HFFc6 (cell line): ENCODE results near the gene ADORA1. TPM values are rescaled to one million over a fixed set of nuclear protein-coding genes. Genes with fewer than 3 reads are reported as not detected.
A peak's percentile ranks its signal among the peaks of the same experiment; 100 is the strongest.

Experiments
- DNase-seq: peaks from one replicate; pipeline ENCODE4 v3.0.0-alpha.2; 2018
- H3K27ac Mint-ChIP-seq: 2 replicates; pipeline ENCODE4 v1.8.0; 2020; ENCODE audit warnings: mild to moderate bottlenecking, mixed read lengths
- H3K27me3 Mint-ChIP-seq: 2 replicates; pipeline ENCODE4 v1.8.0; 2021; ENCODE audit warnings: mild to moderate bottlenecking, moderate library complexity, mixed read lengths; ENCODE audit not compliant: insufficient read depth
- H3K36me3 Mint-ChIP-seq: 2 replicates; pipeline ENCODE4 v1.8.0; 2021; ENCODE audit warnings: low read depth, mixed read lengths
- H3K4me1 Mint-ChIP-seq: 2 replicates; pipeline ENCODE4 v1.8.0; 2020; ENCODE audit warnings: low read depth, mixed read lengths
- H3K4me3 Mint-ChIP-seq: 2 replicates; pipeline ENCODE4 v1.8.0; 2020; ENCODE audit warnings: mild to moderate bottlenecking, moderate library complexity, mixed read lengths
- H3K9me3 Mint-ChIP-seq: 2 replicates; pipeline ENCODE4 v1.8.0; 2020; ENCODE audit warnings: mild to moderate bottlenecking, mixed read lengths
- CTCF ChIP-seq: fragments of 200-600 bp; sonication (generic); IDR thresholded peaks from 2 replicates; pipeline ENCODE4 v1.5.0; 2021; ENCODE audit warnings: antibody characterized with exemption, mild to moderate bottlenecking
- total RNA-seq, 6 experiments: library from RNA; stranded (reverse); fragmentation: NEBNext Ultra II Directional; extraction: Animal tissue kit (Norgen Biotek cat#: 25700); gene quantifications; 2 replicates in 1 of 6; 3 replicates in 5 of 6; pipeline ENCODE4 v1.2.3, GENCODE V29; 2021

The ADORA1 gene
- total RNA-seq, 6 experiments from 2014 or later, result 0.25 to 5.5 (median 0.53) TPM

- no peak overlapping the region for H3K27ac Mint-ChIP-seq
- H3K27me3 Mint-ChIP-seq, result peaks cover 6% of the 10 kb centered on the region
- TF ChIP-seq CTCF, result no peak
These were observed 19.9 kb downstream of the ADORA1 start for GRCh38 chr1:203147376-203147775.

DNA sequence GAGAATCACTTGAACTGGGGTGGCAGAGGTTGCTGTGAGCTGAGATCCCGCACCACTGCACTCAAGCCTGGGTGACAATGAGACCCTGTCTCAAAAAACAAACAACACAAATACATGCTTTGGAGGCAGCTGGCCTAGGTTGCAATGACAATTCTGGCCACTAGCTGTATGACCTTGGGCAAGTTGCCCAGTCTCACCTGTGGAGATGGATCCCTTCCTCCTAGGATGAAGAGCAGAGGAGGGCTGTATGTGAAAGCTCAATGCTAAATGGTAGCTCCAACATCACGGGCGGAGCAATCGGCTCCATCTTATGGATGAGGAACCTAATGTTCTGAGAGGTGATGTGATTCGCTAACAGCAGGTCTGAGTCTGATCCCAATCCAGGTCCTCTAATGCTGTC lies 20.6 kb downstream of the ADORA1 start:
- Mint-ChIP-seq H3K36me3 (no peaks in the 10 kb centered on the region), H3K4me3 (no peak overlapping the region), H3K27me3 (peaks cover 6% of the 10 kb centered on the region), H3K9me3 (no peaks in the 10 kb centered on the region), H3K4me1 (peaks cover 42% of the 10 kb centered on the region), H3K27ac (no peak overlapping the region)
- no peak for DNase-seq
- TF ChIP-seq CTCF, result peak; percentile 68

More at GRCh38 chr1:203147376-203147775, 19.9 kb downstream of the ADORA1 start:
- Mint-ChIP-seq H3K9me3 (no peaks in the 10 kb centered on the region), H3K4me1 (peaks cover 34% of the 10 kb centered on the region), H3K36me3 (no peaks in the 10 kb centered on the region), H3K4me3 (no peak overlapping the region)
- DNase-seq, result no peak

DNA sequence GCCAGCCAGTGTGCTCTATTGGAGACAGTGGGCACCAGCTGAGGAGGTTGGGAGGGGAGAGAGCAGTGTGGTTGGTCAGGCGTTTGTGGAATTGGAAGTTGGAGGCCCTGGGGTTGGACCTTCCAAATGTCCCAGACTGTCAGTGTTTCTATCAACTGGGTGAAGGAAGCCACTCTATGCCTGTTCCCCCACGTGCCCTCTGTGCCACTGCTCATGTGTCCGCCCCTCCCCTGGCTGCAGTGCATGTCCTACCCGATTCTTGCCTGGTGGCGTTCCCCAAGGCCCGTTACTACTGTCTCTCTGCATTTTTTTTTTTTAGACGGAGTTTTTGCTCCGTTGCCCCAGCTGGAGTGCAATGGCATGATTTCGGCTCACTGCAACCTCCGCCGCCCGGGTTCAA lies 21.1 kb downstream of the ADORA1 start:
- DNase-seq, result no peak
- H3K9me3 Mint-ChIP-seq, result no peaks in the 10 kb centered on the region
- peaks cover 46% of the 10 kb centered on the region for H3K4me1 Mint-ChIP-seq

GRCh38 chr1:203149188-203149840 lies 21.8 kb downstream of the ADORA1 start:
- H3K9me3 Mint-ChIP-seq, result no peaks in the 10 kb centered on the region
- H3K27me3 Mint-ChIP-seq, result peaks cover 6% of the 10 kb centered on the region
- TF ChIP-seq CTCF, result no peak
- no peak for DNase-seq
- H3K27ac Mint-ChIP-seq, result no peak overlapping the region
- no peak overlapping the region for H3K4me3 Mint-ChIP-seq
- H3K4me1 Mint-ChIP-seq, result peaks cover 50% of the 10 kb centered on the region
- no peaks in the 10 kb centered on the region for H3K36me3 Mint-ChIP-seq

More for the DNA sequence above, 21.1 kb downstream of the ADORA1 start:
- H3K4me3 Mint-ChIP-seq, result no peak overlapping the region
- peaks cover 6% of the 10 kb centered on the region for H3K27me3 Mint-ChIP-seq
- no peak overlapping the region for H3K27ac Mint-ChIP-seq
- H3K36me3 Mint-ChIP-seq, result no peaks in the 10 kb centered on the region
- TF ChIP-seq CTCF, result no peak

DNA sequence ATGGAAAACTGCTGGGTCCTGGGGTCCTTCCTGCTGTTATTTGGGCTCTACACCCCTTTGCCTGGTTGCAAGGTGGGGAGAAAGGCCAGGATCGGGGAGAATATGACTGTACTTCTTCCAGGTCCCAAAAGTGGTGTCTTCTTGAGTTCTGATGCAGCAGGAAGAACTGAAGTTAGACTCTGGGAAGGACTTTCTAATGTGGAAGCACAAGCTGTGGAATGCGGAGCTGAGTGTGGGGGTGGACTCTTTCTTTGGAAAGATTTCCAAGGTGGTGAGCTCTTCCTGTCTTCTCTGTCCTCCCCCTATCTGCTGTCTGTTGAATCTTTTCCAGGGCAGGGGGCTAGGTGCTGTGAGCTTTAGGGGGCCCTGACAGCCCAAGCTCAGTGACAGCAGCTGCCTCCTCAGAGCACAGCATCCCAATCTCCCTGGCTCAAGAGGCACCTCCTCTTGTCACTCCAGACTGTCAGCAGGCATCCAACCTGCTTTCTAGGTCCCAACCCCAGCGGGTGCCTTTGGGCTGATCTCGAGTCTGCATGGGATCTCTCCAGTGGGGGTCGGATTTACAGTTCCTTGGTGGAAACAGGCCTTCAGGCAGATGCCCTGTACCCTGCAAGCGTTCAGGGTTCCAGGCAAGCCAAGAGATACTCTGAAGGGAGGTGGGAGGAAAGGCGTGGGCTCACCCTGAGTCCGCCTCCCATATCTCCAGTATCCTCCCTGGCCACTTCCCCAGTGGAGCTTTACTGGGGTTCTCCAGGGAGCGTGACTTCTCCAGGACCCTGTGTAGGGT lies 23.2 kb downstream of the ADORA1 start:
- H3K9me3 Mint-ChIP-seq, result no peaks in the 10 kb centered on the region
- no peak for DNase-seq
- no peak overlapping the region for H3K4me3 Mint-ChIP-seq
- H3K36me3 Mint-ChIP-seq, result no peaks in the 10 kb centered on the region
- TF ChIP-seq CTCF, result no peak
- peaks cover 3% of the 10 kb centered on the region for H3K27me3 Mint-ChIP-seq
- H3K4me1 Mint-ChIP-seq, result peaks cover 56% of the 10 kb centered on the region
- no peak overlapping the region for H3K27ac Mint-ChIP-seq
